Panc1 (cell line): Measurements from ENCODE around the gene SIL1. TPM values are rescaled to one million over a fixed set of nuclear protein-coding genes. Genes with fewer than 3 reads are reported as not detected.

Experiments used
- ATAC-seq: fragments of 200-7000 bp; cut with Tn5 transposase; 2 replicates; pipeline ENCODE4 v1.9.1; 2020; ENCODE audit warnings: mild to moderate bottlenecking, moderate library complexity
- BruUV-seq: library from RNA; stranded (reverse); fragments of 400-500 nt; replicated peaks from 2 replicates; lab custom pipeline; 2021; lab: Mats Ljungman, UMichigan
- CTCF ChIA-PET: fragments of 300-600 bp; sonication (Branson Sonifier 250); formaldehyde crosslinking; loops from one replicate; lab custom pipeline; 2022; ENCODE audit warnings: antibody characterized with exemption; lab: Charles Lee
- POLR2A ChIA-PET: fragments of 300-600 bp; sonication (Branson Sonifier 250); formaldehyde crosslinking; loops from one replicate; lab custom pipeline; 2022; ENCODE audit warnings: antibody characterized with exemption; lab: Charles Lee
- DNase-seq: peaks from one replicate; pipeline ENCODE4 v3.0.0-alpha.2; 2010; ENCODE audit warnings: low read depth, low spot score
- H3K27ac ChIP-seq: 2 replicates; pipeline ENCODE4 v1.5.1; 2011; ENCODE audit warnings: mild to moderate bottlenecking, low read length, inconsistent platforms
- H3K27me3 ChIP-seq: fragments of 200-500 bp; sonication (Bioruptor generic); 2 replicates; pipeline ENCODE4 v1.6.0; 2014; ENCODE audit warnings: low read length, inconsistent platforms; ENCODE audit not compliant: control insufficient read depth, insufficient read depth
- H3K36me3 ChIP-seq: fragments of 200-500 bp; sonication (Bioruptor generic); 2 replicates; pipeline ENCODE4 v1.5.1; 2014; ENCODE audit warnings: inconsistent platforms, mild to moderate bottlenecking, low read length, moderate library complexity; ENCODE audit not compliant: control insufficient read depth, insufficient read depth
- H3K4me1 ChIP-seq: 2 replicates; pipeline ENCODE4 v1.5.1; 2011; ENCODE audit warnings: inconsistent platforms, mild to moderate bottlenecking, low read length, moderate library complexity; ENCODE audit not compliant: control insufficient read depth, insufficient read depth
- H3K4me3 ChIP-seq, 2 experiments: 2 replicates each; pipeline ENCODE4 v1.5.1; 2011 to 2012; ENCODE audit warnings: low read depth in 2 of 2, low read length in 2 of 2, mild to moderate bottlenecking in 2 of 2, inconsistent platforms in 1 of 2, moderate library complexity in 1 of 2
- H3K9me3 ChIP-seq: fragments of 200-500 bp; sonication (Bioruptor generic); 2 replicates; pipeline ENCODE4 v1.5.1; 2014; ENCODE audit warnings: low read depth, mild to moderate bottlenecking, inconsistent platforms, low read length, moderate library complexity; ENCODE audit not compliant: control insufficient read depth, insufficient read depth
- POLR2AphosphoS5 ChIP-seq: IDR thresholded peaks from 2 replicates; pipeline ENCODE4 v1.6.1; 2012; ENCODE audit warnings: mild to moderate bottlenecking, low read depth, low read length, moderate library complexity
- SIN3A ChIP-seq: IDR thresholded peaks from 2 replicates; pipeline ENCODE4 v1.6.1; 2012; ENCODE audit warnings: low read depth, mild to moderate bottlenecking, low read length, moderate library complexity, borderline replicate concordance; ENCODE audit not compliant: insufficient read depth
- TCF7L2 ChIP-seq: IDR thresholded peaks from 2 replicates; pipeline ENCODE4 v1.6.1; 2011; ENCODE audit warnings: mild to moderate bottlenecking, low read depth, low read length, inconsistent platforms
- in situ Hi-C: cut with HindIII; loops from 2 replicates; pipeline ENCODE4 v1.10.0; 2016; ENCODE audit warnings: low sequenced_read_pairs, low pct_unique_long_range_greater_than_20kb
- intact Hi-C: fragments of 100-400 bp; cut with micrococcal nuclease; formaldehyde crosslinking; loops from one replicate; pipeline ENCODE4 v1.10.0; 2022; ENCODE audit not compliant: unreplicated experiment
- total RNA-seq: library from RNA; stranded (reverse); gene quantifications from one replicate; pipeline ENCODE4 v1.2.1, GENCODE V29; 2021; ENCODE audit not compliant: unreplicated experiment
- TF ChIP-seq, protein P1 (sequence below), 2 experiments: IDR thresholded peaks; 2 replicates each; pipeline ENCODE4 v1.6.1; 2011 to 2012; ENCODE audit warnings: low read depth in 2 of 2, control low read depth in 1 of 2, low read length in 1 of 2, mild to moderate bottlenecking in 1 of 2, moderate library complexity in 1 of 2; ENCODE audit not compliant: insufficient read depth in 1 of 2
- TF ChIP-seq, protein P2 (sequence below): fragments of 450-650 bp; IDR thresholded peaks from 2 replicates; pipeline ENCODE4 v1.5.1; 2017; ENCODE audit warnings: mild to moderate bottlenecking

SIL1 gene
- total RNA-seq, 1 experiment from 2014 or later, result 35.4 TPM

DNA sequence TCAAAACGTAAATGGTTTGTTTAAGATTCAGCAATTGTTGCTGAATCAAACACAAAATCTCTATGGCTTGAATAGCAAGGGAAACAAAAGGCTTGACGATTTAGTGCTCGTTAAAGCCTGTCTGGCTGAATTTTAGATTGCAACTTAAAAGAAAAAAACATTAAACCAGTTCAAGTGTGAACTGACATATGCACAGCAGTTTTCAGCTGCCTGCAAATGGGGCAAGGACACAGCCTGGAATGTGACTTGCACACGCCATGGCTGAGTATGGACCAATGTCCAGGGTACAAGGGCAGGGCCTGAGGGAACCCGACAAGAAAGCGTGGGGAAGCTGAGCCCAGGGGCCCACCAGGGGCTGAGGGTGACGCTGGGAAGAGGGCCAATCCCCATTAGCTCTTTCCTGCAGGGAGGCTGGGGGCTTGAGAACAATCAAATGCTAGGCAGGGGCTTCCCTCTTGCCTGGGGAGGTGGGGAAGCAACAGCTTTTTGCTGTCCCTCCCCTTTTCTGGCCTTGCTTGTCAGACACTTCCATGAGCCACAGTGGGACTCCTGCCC, 233.4 kb downstream of the SIL1 start:
- no peak overlapping the region for H3K27ac ChIP-seq
- TF ChIP-seq TCF7L2 (no peak), POLR2AphosphoS5 (no peak), SIN3A (no peak)
- TF ChIP-seq, protein P1, sequence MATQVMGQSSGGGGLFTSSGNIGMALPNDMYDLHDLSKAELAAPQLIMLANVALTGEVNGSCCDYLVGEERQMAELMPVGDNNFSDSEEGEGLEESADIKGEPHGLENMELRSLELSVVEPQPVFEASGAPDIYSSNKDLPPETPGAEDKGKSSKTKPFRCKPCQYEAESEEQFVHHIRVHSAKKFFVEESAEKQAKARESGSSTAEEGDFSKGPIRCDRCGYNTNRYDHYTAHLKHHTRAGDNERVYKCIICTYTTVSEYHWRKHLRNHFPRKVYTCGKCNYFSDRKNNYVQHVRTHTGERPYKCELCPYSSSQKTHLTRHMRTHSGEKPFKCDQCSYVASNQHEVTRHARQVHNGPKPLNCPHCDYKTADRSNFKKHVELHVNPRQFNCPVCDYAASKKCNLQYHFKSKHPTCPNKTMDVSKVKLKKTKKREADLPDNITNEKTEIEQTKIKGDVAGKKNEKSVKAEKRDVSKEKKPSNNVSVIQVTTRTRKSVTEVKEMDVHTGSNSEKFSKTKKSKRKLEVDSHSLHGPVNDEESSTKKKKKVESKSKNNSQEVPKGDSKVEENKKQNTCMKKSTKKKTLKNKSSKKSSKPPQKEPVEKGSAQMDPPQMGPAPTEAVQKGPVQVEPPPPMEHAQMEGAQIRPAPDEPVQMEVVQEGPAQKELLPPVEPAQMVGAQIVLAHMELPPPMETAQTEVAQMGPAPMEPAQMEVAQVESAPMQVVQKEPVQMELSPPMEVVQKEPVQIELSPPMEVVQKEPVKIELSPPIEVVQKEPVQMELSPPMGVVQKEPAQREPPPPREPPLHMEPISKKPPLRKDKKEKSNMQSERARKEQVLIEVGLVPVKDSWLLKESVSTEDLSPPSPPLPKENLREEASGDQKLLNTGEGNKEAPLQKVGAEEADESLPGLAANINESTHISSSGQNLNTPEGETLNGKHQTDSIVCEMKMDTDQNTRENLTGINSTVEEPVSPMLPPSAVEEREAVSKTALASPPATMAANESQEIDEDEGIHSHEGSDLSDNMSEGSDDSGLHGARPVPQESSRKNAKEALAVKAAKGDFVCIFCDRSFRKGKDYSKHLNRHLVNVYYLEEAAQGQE (IDR thresholded peaks at IDR 0.05; ENCODE audit: insufficient read depth in 1 of 2, low read depth in 2 of 2, low read length in 1 of 2), result no peak
- TF ChIP-seq, protein P2, sequence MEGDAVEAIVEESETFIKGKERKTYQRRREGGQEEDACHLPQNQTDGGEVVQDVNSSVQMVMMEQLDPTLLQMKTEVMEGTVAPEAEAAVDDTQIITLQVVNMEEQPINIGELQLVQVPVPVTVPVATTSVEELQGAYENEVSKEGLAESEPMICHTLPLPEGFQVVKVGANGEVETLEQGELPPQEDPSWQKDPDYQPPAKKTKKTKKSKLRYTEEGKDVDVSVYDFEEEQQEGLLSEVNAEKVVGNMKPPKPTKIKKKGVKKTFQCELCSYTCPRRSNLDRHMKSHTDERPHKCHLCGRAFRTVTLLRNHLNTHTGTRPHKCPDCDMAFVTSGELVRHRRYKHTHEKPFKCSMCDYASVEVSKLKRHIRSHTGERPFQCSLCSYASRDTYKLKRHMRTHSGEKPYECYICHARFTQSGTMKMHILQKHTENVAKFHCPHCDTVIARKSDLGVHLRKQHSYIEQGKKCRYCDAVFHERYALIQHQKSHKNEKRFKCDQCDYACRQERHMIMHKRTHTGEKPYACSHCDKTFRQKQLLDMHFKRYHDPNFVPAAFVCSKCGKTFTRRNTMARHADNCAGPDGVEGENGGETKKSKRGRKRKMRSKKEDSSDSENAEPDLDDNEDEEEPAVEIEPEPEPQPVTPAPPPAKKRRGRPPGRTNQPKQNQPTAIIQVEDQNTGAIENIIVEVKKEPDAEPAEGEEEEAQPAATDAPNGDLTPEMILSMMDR, result no peak
- intact Hi-C loops (no loop called here), in situ Hi-C loops (no loop called here)
- no peaks in the 10 kb centered on the region for H3K27me3 ChIP-seq
- BruUV-seq, result no TSS peak
- ATAC-seq (no peak), DNase-seq (no peak)
- H3K4me3 ChIP-seq, result no peak overlapping the region
- no peaks in the 10 kb centered on the region for H3K4me1 ChIP-seq
- CTCF ChIA-PET, result no interaction called here
- H3K9me3 ChIP-seq, result no peaks in the 10 kb centered on the region
- H3K36me3 ChIP-seq, result no peaks in the 10 kb centered on the region
- POLR2A ChIA-PET, result no interaction called here

DNA sequence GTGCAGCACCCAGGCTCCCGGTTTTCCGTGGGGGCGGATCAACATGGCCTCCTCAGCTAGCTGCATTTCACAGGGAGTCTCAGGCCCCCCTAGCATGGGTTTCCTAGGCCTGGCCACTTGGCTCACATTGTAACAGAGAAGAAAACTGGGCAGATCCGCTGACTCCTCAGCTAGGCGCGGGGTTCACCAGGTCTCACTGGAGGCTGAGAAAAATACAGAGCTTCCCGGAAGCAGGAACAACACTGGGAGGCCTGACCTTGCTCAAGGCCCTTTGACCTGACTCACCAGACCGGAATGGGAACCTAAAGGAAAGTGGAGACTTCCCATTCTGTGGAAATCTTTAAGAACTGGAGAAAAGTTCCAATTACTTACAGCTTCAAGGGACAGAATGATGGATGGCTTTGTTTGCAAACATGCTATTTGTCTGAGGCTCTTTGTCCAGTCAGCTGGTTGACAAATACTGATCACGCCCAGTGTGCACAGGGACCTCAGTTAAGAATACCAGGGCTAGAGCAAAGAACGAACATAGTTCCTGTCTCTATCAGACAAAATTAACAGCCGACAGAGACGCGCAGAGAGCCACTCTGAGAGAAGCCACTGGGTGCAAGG, 234.3 kb downstream of the SIL1 start:
- intact Hi-C loops (no loop called here), in situ Hi-C loops (no loop called here)
- ChIA-PET CTCF (interaction anchor here (0.5 kb wide), 1 partner anchor 69 kb away, joined by 4 read pairs; no protein-coding TSS in a partner anchor), POLR2A (no interaction called here)
- ATAC-seq (no peak), DNase-seq (no peak)
- Histone ChIP-seq H3K36me3 (no peaks in the 10 kb centered on the region), H3K4me1 (no peaks in the 10 kb centered on the region), H3K9me3 (no peaks in the 10 kb centered on the region), H3K27me3 (no peaks in the 10 kb centered on the region), H3K27ac (no peak overlapping the region), H3K4me3 (no peak overlapping the region)
- TF ChIP-seq SIN3A, result no peak
- no peak for TF ChIP-seq POLR2AphosphoS5
- TF ChIP-seq, protein P2, result no peak
- no peak for TF ChIP-seq TCF7L2
- TF ChIP-seq, protein P1 (IDR thresholded peaks at IDR 0.05; ENCODE audit: insufficient read depth in 1 of 2, low read depth in 2 of 2, low read length in 1 of 2), result no peak
- no TSS peak for BruUV-seq
